IMR-90 (cell line): Measurements from ENCODE around the gene EMC8. TPM values are rescaled to one million over a fixed set of nuclear protein-coding genes. Genes with fewer than 3 reads are reported as not detected.
A peak's percentile ranks its signal among the peaks of the same experiment; 100 is the strongest.

Source experiments
- ATAC-seq: fragments of 200-7000 bp; cut with Tn5 transposase; 2 replicates; pipeline ENCODE4 v1.9.1; 2020; ENCODE audit warnings: low read depth, mild to moderate bottlenecking, moderate library complexity
- BruUV-seq: library from RNA; stranded (reverse); fragments of 400-500 nt; replicated peaks from 2 replicates; lab custom pipeline; 2021; lab: Mats Ljungman, UMichigan
- CTCF ChIA-PET: fragments of 300-600 bp; formaldehyde crosslinking; extraction: SDS; loops from one replicate; lab custom pipeline; 2021; ENCODE audit warnings: antibody characterized with exemption; lab: Yijun Ruan, JAX
- POLR2A ChIA-PET: fragments of 300-600 bp; sonication (Branson Sonifier 250); formaldehyde crosslinking; loops from one replicate; lab custom pipeline; 2022; ENCODE audit warnings: antibody characterized with exemption; ENCODE audit not compliant: unreplicated experiment; lab: Charles Lee
- DNase-seq: peaks from one replicate; pipeline ENCODE4 v3.0.0; 2013
- H2AFZ ChIP-seq: replicated peaks from 2 replicates; pipeline ENCODE3; 2013; ENCODE audit warnings: low read length, mild to moderate bottlenecking; ENCODE audit not compliant: poor library complexity
- H2AK5ac ChIP-seq: 2 replicates; pipeline ENCODE4 v1.6.1; 2013; ENCODE audit warnings: low read depth, low read length, inconsistent platforms
- H2AK9ac ChIP-seq: replicated peaks from 2 replicates; pipeline ENCODE3; 2013; ENCODE audit warnings: mild to moderate bottlenecking, low read depth, low read length, moderate library complexity; ENCODE audit not compliant: poor library complexity
- H2BK120ac ChIP-seq: 2 replicates; pipeline ENCODE4 v1.6.1; 2013; ENCODE audit warnings: low read depth, low read length, inconsistent platforms
- H2BK15ac ChIP-seq: 3 replicates; pipeline ENCODE4 v1.6.1; 2013; ENCODE audit warnings: low read depth, low read length, inconsistent platforms
- H2BK20ac ChIP-seq: 2 replicates; pipeline ENCODE4 v1.6.1; 2013; ENCODE audit warnings: low read depth, mild to moderate bottlenecking, inconsistent platforms, low read length, moderate library complexity
- H2BK5ac ChIP-seq: 2 replicates; pipeline ENCODE4 v1.6.1; 2013; ENCODE audit warnings: mild to moderate bottlenecking, low read depth, low read length, inconsistent platforms; ENCODE audit not compliant: poor library complexity, severe bottlenecking
- H3K14ac ChIP-seq: replicated peaks from 2 replicates; pipeline ENCODE4 v1.6.1; 2013; ENCODE audit warnings: low read depth, low read length, inconsistent platforms
- H3K18ac ChIP-seq: 2 replicates; pipeline ENCODE4 v1.6.1; 2013; ENCODE audit warnings: low read depth, low read length, control low read depth
- H3K23ac ChIP-seq: 2 replicates; pipeline ENCODE4 v1.6.1; 2013; ENCODE audit warnings: low read depth, low read length, inconsistent platforms
- H3K27ac ChIP-seq: 2 replicates; pipeline ENCODE4 v1.5.1; 2013; ENCODE audit warnings: mild to moderate bottlenecking, control low read depth, low read length; ENCODE audit not compliant: insufficient read depth
- H3K27me3 ChIP-seq: 2 replicates; pipeline ENCODE4 v1.6.1; 2013; ENCODE audit warnings: low read length; ENCODE audit not compliant: control insufficient read depth, insufficient read depth
- H3K36me3 ChIP-seq: 2 replicates; pipeline ENCODE4 v1.6.1; 2013; ENCODE audit warnings: low read length, mixed read lengths; ENCODE audit not compliant: control insufficient read depth, insufficient read depth
- H3K4ac ChIP-seq: 2 replicates; pipeline ENCODE4 v1.6.1; 2013; ENCODE audit warnings: low read depth, low read length, inconsistent platforms
- H3K4me1 ChIP-seq: 2 replicates; pipeline ENCODE4 v1.6.1; 2013; ENCODE audit warnings: low read length, mixed read lengths; ENCODE audit not compliant: control insufficient read depth, insufficient read depth
- H3K4me2 ChIP-seq: 2 replicates; pipeline ENCODE4 v1.6.1; 2013; ENCODE audit warnings: low read depth, mild to moderate bottlenecking, control low read depth, low read length, moderate library complexity
- H3K4me3 ChIP-seq: 2 replicates; pipeline ENCODE4 v1.5.1; 2013; ENCODE audit warnings: low read depth, mild to moderate bottlenecking, control low read depth, low read length, moderate library complexity; ENCODE audit not compliant: insufficient read depth
- H3K56ac ChIP-seq: 2 replicates; pipeline ENCODE4 v1.6.1; 2013; ENCODE audit warnings: low read length, inconsistent platforms; ENCODE audit not compliant: insufficient read depth; ENCODE audit errors: extremely low read depth
- H3K79me1 ChIP-seq, 2 experiments: 2 replicates each; pipeline ENCODE4 v1.6.1; 2013; ENCODE audit warnings: low read length in 2 of 2, inconsistent platforms in 1 of 2, low read depth in 1 of 2
- H3K9ac ChIP-seq: 2 replicates; pipeline ENCODE4 v1.6.1; 2013; ENCODE audit warnings: low read depth, low read length, control low read depth
- H3K9me1 ChIP-seq: 2 replicates; pipeline ENCODE4 v1.6.1; 2013; ENCODE audit warnings: low read length, inconsistent platforms; ENCODE audit not compliant: insufficient read depth
- H3K9me3 ChIP-seq: 2 replicates; pipeline ENCODE4 v1.6.1; 2013; ENCODE audit warnings: low read length; ENCODE audit not compliant: control insufficient read depth, insufficient read depth
- H4K20me1 ChIP-seq: 2 replicates; pipeline ENCODE4 v1.6.1; 2013; ENCODE audit warnings: low read length, inconsistent platforms; ENCODE audit not compliant: insufficient read depth
- H4K5ac ChIP-seq: 2 replicates; pipeline ENCODE4 v1.6.1; 2013; ENCODE audit warnings: mild to moderate bottlenecking, low read depth, low read length, control low read depth
- H4K8ac ChIP-seq, 2 experiments: 2 replicates each; pipeline ENCODE4 v1.6.1; 2013; ENCODE audit warnings: low read depth in 2 of 2, low read length in 2 of 2, control low read depth in 1 of 2, inconsistent platforms in 1 of 2
- H4K91ac ChIP-seq: 2 replicates; pipeline ENCODE4 v1.6.1; 2013; ENCODE audit warnings: low read depth, low read length, inconsistent platforms; ENCODE audit not compliant: insufficient read depth
- BHLHE40 ChIP-seq: fragments of 150-350 bp; IDR thresholded peaks from 2 replicates; pipeline ENCODE4 v1.6.1; 2016; ENCODE audit warnings: mild to moderate bottlenecking, low read depth, low read length
- CEBPB ChIP-seq: IDR thresholded peaks from 2 replicates; pipeline ENCODE4 v1.6.1; 2012; ENCODE audit warnings: low read depth, low read length, improper control_type of control experiment
- CHD1 ChIP-seq: IDR thresholded peaks from 2 replicates; pipeline ENCODE4 v1.6.1; 2012; ENCODE audit warnings: low read depth, low read length, improper control_type of control experiment
- MAFK ChIP-seq: IDR thresholded peaks from 2 replicates; pipeline ENCODE4 v1.6.1; 2012; ENCODE audit warnings: low read depth, low read length, improper control_type of control experiment
- MXI1 ChIP-seq: IDR thresholded peaks from 2 replicates; pipeline ENCODE4 v1.6.1; 2012; ENCODE audit warnings: low read depth, mild to moderate bottlenecking, low read length, moderate library complexity, borderline replicate concordance
- RAD21 ChIP-seq: IDR thresholded peaks from 2 replicates; pipeline ENCODE4 v1.6.1; 2012; ENCODE audit warnings: low read length, improper control_type of control experiment
- RCOR1 ChIP-seq: IDR thresholded peaks from 2 replicates; pipeline ENCODE4 v1.6.1; 2012; ENCODE audit warnings: mild to moderate bottlenecking, low read length, improper control_type of control experiment; ENCODE audit not compliant: insufficient replicate concordance
- SMC3 ChIP-seq: fragments of 150-350 bp; IDR thresholded peaks from 2 replicates; pipeline ENCODE4 v1.6.1; 2016; ENCODE audit warnings: low read depth, mild to moderate bottlenecking, antibody characterized with exemption, low read length, moderate library complexity
- WGBS, 2 experiments: methylation state at CpG; one replicate each; pipeline versions ENCODE4 v1.1.5 to v1.1.7; 2013; ENCODE audit warnings: missing lambda C conversion rate in 2 of 2; ENCODE audit not compliant: insufficient read length in 1 of 2; ENCODE audit errors: extremely low coverage in 2 of 2; 5-methylcytosine and 5-hydroxymethylcytosine counted together
- dilution Hi-C: fragments of 300-500 bp; cut with HindIII; formaldehyde crosslinking; loops from one replicate; pipeline ENCODE4 v1.14.3; 2018; ENCODE audit warnings: low sequenced_read_pairs; ENCODE audit not compliant: unreplicated experiment
- in situ Hi-C: fragments of 300-500 bp; cut with MboI; formaldehyde crosslinking; loops from 3 replicates; pipeline ENCODE4 v1.14.3; 2019; ENCODE audit warnings: low sequenced_read_pairs, inconsistent platforms, mixed read lengths
- intact Hi-C: fragments of 100-400 bp; cut with micrococcal nuclease; formaldehyde crosslinking; loops from 2 replicates; pipeline ENCODE4 v1.10.0; 2022
- polyA plus RNA-seq, 3 experiments: library from polyadenylated mRNA; depleted of rRNA; stranded (reverse); fragments of >200 nt; gene quantifications; 2 replicates each; pipeline ENCODE4 v1.2.3, GENCODE V29; 2012; ENCODE audit warnings: low replicate concordance in 1 of 3
- total RNA-seq: library from RNA; depleted of rRNA; stranded (reverse); fragments of >200 nt; gene quantifications from 2 replicates; pipeline ENCODE4 v1.2.3, GENCODE V29; 2012
- TF ChIP-seq, protein P1 (sequence below): conservative IDR thresholded peaks from 2 replicates; pipeline ENCODE4 v1.5.1; 2012; ENCODE audit warnings: mild to moderate bottlenecking, low read depth, low read length, improper control_type of control experiment

Gene EMC8
- total and polyA plus RNA-seq, 2 of the 4 experiments (the other 2 are of a cell fraction), result 23.7 to 48.9 TPM

DNA sequence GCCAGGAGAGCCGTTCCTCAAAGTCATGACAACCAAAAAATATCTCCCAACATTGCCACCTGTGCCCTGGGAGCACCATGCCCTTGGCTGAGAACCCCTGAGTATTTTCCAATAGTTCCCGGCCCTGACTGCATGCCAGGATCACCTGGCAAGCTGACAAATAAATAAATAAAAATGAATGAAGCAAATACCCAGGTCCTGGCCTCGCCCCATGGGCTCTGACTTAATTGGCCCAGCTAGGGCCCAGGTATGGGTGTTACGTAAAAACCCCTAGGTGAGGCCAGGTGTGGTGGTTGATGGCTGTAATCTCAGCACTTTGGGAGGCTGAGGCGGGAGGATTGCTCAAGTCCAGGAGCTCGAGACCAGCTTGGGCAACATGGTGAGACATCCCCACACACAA lies 45.8 kb downstream of the EMC8 start:
- no peak for ATAC-seq
- BruUV-seq, result no TSS peak
- no peak overlapping the region for H2BK15ac ChIP-seq

More for the DNA sequence above, 45.8 kb downstream of the EMC8 start:
- Histone ChIP-seq H4K5ac (no peak overlapping the region), H4K8ac (no peak overlapping the region), H4K91ac (0 out of 2 replicates have a peak overlapping the region, but pooled peaks have one; percentile 24), H3K4me1 (peaks cover 32% of the 10 kb centered on the region), H3K9me3 (no peaks in the 10 kb centered on the region), H2AK5ac (peak overlapping the region; percentile 79; the same call in 1 of the 2 replicates), H3K4me2 (no peak overlapping the region), H3K23ac (no peak overlapping the region), H2AFZ (peak overlapping the region; percentile 46), H3K18ac (no peak overlapping the region), H3K4me3 (no peak overlapping the region), H2BK5ac (no peak overlapping the region), H3K27ac (no peak overlapping the region), H3K56ac (no peak overlapping the region), H3K79me1 (peaks cover 11 to 25% of the 10 kb centered on the region in 2 experiments), H3K9me1 (peaks cover 10% of the 10 kb centered on the region), H3K4ac (0 out of 2 replicates have a peak overlapping the region, but pooled peaks have one; percentile 51), H2AK9ac (peak overlapping the region; percentile 58), H3K14ac (no peak overlapping the region), H2BK120ac (peak overlapping the region; percentile 30; the same call in 1 of the 2 replicates), H3K27me3 (no peaks in the 10 kb centered on the region), H3K36me3 (no peaks in the 10 kb centered on the region), H4K20me1 (peaks cover 12% of the 10 kb centered on the region), H3K9ac (no peak overlapping the region), H2BK20ac (no peak overlapping the region; the same call in 1 of the 2 replicates)
- intact Hi-C loops, result loop anchor here (5.0 kb wide), 1 partner anchor 44 kb away; the partner anchor contains the start of genes COX4I1 and EMC8
- no peak for DNase-seq
- TF ChIP-seq SMC3 (no peak), CEBPB (no peak), MXI1 (no peak), RCOR1 (no peak), CHD1 (no peak), MAFK (no peak), RAD21 (no peak), BHLHE40 (no peak)
- TF ChIP-seq, protein P1, sequence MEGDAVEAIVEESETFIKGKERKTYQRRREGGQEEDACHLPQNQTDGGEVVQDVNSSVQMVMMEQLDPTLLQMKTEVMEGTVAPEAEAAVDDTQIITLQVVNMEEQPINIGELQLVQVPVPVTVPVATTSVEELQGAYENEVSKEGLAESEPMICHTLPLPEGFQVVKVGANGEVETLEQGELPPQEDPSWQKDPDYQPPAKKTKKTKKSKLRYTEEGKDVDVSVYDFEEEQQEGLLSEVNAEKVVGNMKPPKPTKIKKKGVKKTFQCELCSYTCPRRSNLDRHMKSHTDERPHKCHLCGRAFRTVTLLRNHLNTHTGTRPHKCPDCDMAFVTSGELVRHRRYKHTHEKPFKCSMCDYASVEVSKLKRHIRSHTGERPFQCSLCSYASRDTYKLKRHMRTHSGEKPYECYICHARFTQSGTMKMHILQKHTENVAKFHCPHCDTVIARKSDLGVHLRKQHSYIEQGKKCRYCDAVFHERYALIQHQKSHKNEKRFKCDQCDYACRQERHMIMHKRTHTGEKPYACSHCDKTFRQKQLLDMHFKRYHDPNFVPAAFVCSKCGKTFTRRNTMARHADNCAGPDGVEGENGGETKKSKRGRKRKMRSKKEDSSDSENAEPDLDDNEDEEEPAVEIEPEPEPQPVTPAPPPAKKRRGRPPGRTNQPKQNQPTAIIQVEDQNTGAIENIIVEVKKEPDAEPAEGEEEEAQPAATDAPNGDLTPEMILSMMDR, result no peak
- CTCF ChIA-PET, result no interaction called here
- POLR2A ChIA-PET, result no interaction called here
- no CpG with 5 or more reads among the region's 6 CpGs for WGBS, 2 experiments
- in situ Hi-C loops, result no loop called here
- dilution Hi-C loops, result no loop called here
